Ovary (tissue), 3 donors: ENCODE measurements around the gene PGGHG.
"Not testable (repeated sequence)": the region's sequence is repeated elsewhere in the genome, so short reads cannot be mapped to it uniquely, and the experiment has no call there.

ENCODE experiments used
- POLR2A ChIP-seq: fragments of 450-650 bp; IDR thresholded peaks from one replicate; pipeline ENCODE4 v1.6.1; 2017; ENCODE audit warnings: antibody characterized with exemption, mild to moderate bottlenecking, moderate library complexity
- TF ChIP-seq, protein P1 (sequence below), 3 donors: fragments of 450-650 bp in 2 of 3; fragments of 200-600 bp in 1 of 3; IDR thresholded peaks; one replicate each; pipeline versions ENCODE4 v1.5.1 to v1.8.0; 2016 to 2022; ENCODE audit warnings: antibody characterized with exemption in 3 of 3, mild to moderate bottlenecking in 1 of 3
- donor health status: DM: no; HTN: no; CAD: no.

DNA sequence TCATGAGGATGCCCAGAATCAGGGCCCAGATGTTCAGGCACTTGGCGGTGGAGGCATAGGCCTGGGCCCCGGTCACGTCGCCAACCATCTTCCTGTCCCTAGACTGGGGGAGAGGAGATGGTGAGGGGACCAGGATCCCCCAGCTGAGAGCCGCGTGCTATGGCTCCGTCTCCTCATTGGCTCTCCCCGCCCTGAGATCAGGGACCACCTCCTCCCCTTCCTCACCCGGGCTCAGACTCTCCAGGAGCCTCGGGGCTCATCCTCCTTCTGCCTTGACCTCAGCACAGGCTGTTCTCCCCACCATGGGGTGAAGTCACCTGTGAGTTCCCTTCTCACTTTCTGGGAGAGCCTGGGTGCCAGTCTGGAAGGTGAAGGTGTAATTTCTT, 31.0 kb downstream of the PGGHG start:
- TF ChIP-seq, protein P1, sequence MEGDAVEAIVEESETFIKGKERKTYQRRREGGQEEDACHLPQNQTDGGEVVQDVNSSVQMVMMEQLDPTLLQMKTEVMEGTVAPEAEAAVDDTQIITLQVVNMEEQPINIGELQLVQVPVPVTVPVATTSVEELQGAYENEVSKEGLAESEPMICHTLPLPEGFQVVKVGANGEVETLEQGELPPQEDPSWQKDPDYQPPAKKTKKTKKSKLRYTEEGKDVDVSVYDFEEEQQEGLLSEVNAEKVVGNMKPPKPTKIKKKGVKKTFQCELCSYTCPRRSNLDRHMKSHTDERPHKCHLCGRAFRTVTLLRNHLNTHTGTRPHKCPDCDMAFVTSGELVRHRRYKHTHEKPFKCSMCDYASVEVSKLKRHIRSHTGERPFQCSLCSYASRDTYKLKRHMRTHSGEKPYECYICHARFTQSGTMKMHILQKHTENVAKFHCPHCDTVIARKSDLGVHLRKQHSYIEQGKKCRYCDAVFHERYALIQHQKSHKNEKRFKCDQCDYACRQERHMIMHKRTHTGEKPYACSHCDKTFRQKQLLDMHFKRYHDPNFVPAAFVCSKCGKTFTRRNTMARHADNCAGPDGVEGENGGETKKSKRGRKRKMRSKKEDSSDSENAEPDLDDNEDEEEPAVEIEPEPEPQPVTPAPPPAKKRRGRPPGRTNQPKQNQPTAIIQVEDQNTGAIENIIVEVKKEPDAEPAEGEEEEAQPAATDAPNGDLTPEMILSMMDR (IDR thresholded peaks at IDR 0.05): not testable (repeated sequence)
- peak; percentile 1 for TF ChIP-seq POLR2A
